ENCODE results near the gene KIZ.

The KIZ gene

DNA sequence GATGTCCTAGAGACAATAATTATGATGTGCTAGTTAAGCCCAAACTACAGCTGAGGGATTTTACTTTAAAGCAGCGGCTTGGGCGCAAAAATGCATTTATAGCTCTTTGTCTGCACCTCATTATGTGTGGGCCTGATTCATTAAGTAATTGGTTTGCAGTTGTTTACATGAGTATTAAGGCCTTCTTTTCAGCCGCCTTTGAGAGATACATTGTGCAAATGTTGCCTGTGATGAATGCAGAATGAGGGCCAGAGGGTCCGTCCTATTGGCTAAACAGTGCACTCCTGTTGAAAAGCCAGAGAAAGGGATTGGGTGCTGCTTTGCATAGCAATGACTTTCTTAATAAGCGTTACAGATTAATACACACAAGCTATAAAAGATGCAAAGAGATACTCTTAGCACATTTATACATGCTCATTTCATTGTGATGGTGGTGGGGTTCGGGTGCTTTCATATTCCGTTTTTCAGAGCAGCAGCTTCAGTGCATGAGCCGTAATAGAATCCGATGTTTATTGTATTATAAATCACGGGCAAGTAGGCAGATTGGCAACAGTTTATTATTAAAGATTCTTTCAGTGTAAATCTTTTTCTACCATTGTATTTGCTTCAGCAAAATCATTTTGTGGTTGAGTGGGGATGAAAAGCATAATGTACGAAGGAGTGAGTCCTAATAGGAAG lies 109.1 kb downstream of the KIZ start:
- H3K27me3 ChIP-seq (ENCODE audit: control insufficient read depth in 1 of 2, insufficient read depth in 2 of 2, low read length in 2 of 2): no peaks in the 10 kb centered on the region
- H3K9me3 ChIP-seq (ENCODE audit: control insufficient read depth in 1 of 2, low read length in 2 of 2): no peaks in the 10 kb centered on the region
- H3K4me3 ChIP-seq (ENCODE audit: low read depth in 1 of 2, low read length in 2 of 2): no peak overlapping the region
- peaks cover 4 to 23% of the 10 kb centered on the region in 2 donors for H3K36me3 ChIP-seq (ENCODE audit: control insufficient read depth in 1 of 2, insufficient read depth in 2 of 2, low read length in 2 of 2)
- no peaks in the 10 kb centered on the region for H3K4me1 ChIP-seq (ENCODE audit: control insufficient read depth in 1 of 2, insufficient read depth in 2 of 2, low read length in 2 of 2)
- H3K9ac ChIP-seq (ENCODE audit: low read depth in 1 of 2, low read length in 2 of 2): no peak overlapping the region
- no peak overlapping the region for H3K27ac ChIP-seq (ENCODE audit: low read depth, low read length)

DNA sequence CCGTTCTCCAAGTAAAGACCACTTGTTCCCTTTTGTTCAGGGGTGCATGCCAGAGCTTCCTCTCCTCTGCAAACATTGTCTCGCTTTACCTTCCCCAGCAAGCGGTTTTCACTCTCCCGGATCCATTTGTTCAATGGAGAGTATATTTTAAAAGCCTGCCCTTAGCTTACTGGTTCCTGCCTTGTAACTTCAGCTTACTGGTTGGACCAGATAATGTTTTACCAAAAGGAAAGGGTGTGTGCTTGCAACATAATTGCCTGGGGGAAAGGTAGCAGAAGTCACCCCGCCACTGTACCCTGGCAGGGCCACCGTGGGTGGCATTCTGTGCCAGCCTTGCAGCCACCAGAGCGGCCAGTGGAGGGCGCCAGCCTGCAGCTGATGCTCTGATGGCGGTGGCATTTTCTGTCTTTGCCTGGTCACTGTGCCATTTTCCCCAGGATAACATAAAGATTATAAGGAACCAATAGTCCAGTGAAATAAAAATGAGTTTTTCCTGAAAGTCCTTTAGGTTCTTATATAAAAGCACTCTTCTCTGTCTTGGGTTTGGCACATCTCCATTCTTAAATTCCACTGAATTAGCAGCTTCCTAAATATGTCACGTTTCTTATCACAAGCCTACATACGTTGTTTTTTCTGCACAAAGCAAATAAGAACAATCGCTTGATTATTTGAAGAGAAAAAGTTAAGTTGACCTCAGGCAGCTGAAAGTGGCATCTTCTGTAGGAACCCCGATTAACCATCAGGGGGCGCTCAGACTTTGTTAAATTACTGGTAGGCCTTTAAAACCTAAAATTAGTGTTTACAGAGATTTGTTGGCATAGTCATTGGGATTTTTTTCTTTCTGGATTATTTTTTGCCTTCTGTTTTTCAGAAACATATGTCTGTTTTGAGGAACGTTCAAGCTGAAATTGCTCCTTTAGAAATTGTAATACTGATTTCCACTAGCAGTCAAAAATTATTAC lies 109.9 kb downstream of the KIZ start:
- Histone ChIP-seq H3K27me3 (ENCODE audit: control insufficient read depth in 1 of 2, insufficient read depth in 2 of 2, low read length in 2 of 2) (no peaks in the 10 kb centered on the region), H3K27ac (ENCODE audit: low read depth, low read length) (no peak overlapping the region), H3K4me1 (ENCODE audit: control insufficient read depth in 1 of 2, insufficient read depth in 2 of 2, low read length in 2 of 2) (no peaks in the 10 kb centered on the region), H3K4me3 (ENCODE audit: low read depth in 1 of 2, low read length in 2 of 2) (no peak overlapping the region), H3K9ac (ENCODE audit: low read depth in 1 of 2, low read length in 2 of 2) (no peak overlapping the region), H3K9me3 (ENCODE audit: control insufficient read depth in 1 of 2, low read length in 2 of 2) (no peaks in the 10 kb centered on the region), H3K36me3 (ENCODE audit: control insufficient read depth in 1 of 2, insufficient read depth in 2 of 2, low read length in 2 of 2) (peaks cover 4 to 21% of the 10 kb centered on the region in 2 donors)

DNA sequence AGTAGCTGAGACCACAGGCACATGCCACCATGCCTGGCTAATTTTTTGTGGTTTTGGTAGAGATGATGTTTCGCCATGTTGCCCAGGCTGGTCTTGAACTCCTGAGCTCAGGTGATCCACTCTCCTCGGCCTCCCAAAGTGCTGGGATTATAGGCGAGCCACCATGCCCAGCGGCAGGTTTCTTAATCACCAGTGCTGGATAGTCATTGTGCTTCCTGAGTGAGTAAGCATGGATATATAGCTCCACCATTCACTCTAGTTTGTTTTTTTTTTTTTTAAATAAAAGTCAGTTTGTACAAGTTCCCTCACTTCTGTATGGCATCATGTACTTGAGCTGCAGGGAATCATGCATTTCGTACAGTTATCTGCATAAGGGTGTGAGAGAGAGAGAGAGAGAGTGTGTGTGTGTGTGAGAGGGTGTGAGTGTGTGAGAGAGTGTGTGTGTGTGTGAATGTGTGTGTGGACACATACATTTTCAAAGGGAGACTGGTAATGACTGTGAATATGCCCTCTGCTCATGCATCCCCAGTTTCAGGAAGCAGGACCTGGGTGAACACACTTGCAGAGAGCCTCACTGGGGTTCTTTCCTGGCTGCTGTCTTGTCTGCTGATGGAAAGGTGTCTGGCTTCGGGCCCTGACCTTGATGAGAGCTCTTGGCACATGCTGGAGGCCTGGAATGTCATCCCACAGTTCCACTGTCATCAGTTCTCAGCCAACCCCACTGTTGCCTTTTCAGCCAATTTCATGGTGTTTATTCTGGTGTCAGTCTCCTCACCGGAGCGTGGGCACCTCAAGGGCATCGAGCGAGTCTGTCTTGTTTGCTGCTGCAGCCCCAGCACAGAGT lies 112.3 kb downstream of the KIZ start:
- H3K4me1 ChIP-seq (ENCODE audit: control insufficient read depth in 1 of 2, insufficient read depth in 2 of 2, low read length in 2 of 2): no peaks in the 10 kb centered on the region
- no peaks in the 10 kb centered on the region for H3K27me3 ChIP-seq (ENCODE audit: control insufficient read depth in 1 of 2, insufficient read depth in 2 of 2, low read length in 2 of 2)
- H3K36me3 ChIP-seq (ENCODE audit: control insufficient read depth in 1 of 2, insufficient read depth in 2 of 2, low read length in 2 of 2): peaks cover 5 to 11% of the 10 kb centered on the region in 2 donors
- H3K4me3 ChIP-seq (ENCODE audit: low read depth in 1 of 2, low read length in 2 of 2): no peak overlapping the region
- H3K27ac ChIP-seq (ENCODE audit: low read depth, low read length): no peak overlapping the region
- H3K9me3 ChIP-seq (ENCODE audit: control insufficient read depth in 1 of 2, low read length in 2 of 2): no peaks in the 10 kb centered on the region
- no peak overlapping the region for H3K9ac ChIP-seq (ENCODE audit: low read depth in 1 of 2, low read length in 2 of 2)

DNA sequence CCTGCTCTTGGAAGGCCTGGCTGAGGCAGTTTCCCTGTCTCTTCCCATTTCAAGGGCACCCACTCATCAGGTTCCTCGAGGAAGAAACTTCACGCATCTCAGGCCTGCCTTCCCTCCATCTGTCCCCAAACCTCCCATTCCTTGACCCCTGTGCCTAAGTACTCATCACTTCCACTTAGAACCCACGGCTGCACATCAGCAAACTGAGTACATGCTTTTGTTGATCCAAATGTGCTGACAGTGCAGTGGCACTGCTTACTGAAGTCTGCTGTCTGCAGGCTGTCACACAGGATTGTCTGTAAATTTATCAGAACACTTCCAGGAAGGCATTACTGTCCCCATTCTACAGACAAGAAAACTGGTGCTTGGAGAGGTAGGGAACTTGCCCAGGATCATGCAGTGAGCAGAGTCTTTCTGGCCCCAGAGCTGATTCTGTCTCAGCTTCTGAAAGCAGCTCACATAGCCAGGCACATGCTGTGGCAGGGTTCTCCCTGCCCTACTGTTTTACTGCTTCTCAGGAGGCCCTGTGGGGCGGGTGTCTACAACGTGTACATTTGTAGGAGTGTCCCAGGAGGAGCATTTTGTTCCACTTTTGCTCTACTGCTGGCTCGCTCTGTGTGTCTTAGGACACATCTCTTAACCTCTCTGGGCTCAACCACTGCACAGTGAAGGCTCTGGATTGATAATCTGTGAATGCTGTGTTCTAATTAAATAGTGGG lies 113.1 kb downstream of the KIZ start:
- Histone ChIP-seq H3K4me3 (ENCODE audit: low read depth in 1 of 2, low read length in 2 of 2) (no peak overlapping the region), H3K27ac (ENCODE audit: low read depth, low read length) (no peak overlapping the region), H3K9me3 (ENCODE audit: control insufficient read depth in 1 of 2, low read length in 2 of 2) (no peaks in the 10 kb centered on the region)

DNA sequence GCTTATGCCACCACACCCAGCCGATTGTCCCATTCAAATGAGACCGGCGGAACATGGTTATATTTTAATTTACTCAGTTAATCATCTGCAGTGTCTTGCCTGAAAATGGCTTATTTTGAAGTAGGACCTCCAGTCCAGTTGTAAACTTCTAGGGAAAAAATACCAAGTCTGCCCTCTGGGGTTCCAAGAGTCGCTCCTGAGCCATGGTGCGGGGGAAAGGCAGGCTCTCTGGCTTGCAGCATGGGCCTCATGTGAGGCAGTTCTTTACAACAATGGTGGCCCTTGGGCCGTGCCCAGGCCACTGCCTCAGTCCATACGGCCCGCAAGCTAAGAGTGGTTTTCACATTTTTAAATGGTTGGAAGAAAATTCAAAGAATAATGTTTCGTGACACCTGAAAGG lies 114.5 kb downstream of the KIZ start:
- Histone ChIP-seq H3K27me3 (ENCODE audit: control insufficient read depth in 1 of 2, insufficient read depth in 2 of 2, low read length in 2 of 2) (no peaks in the 10 kb centered on the region), H3K27ac (ENCODE audit: low read depth, low read length) (no peak overlapping the region), H3K9me3 (ENCODE audit: control insufficient read depth in 1 of 2, low read length in 2 of 2) (no peaks in the 10 kb centered on the region), H3K4me3 (ENCODE audit: low read depth in 1 of 2, low read length in 2 of 2) (no peak overlapping the region), H3K4me1 (ENCODE audit: control insufficient read depth in 1 of 2, insufficient read depth in 2 of 2, low read length in 2 of 2) (no peaks in the 10 kb centered on the region), H3K9ac (ENCODE audit: low read depth in 1 of 2, low read length in 2 of 2) (no peak overlapping the region), H3K36me3 (ENCODE audit: control insufficient read depth in 1 of 2, insufficient read depth in 2 of 2, low read length in 2 of 2) (peaks cover 8 to 23% of the 10 kb centered on the region in 2 donors)

More for the DNA sequence above, 113.1 kb downstream of the KIZ start:
- Histone ChIP-seq H3K27me3 (ENCODE audit: control insufficient read depth in 1 of 2, insufficient read depth in 2 of 2, low read length in 2 of 2) (no peaks in the 10 kb centered on the region), H3K4me1 (ENCODE audit: control insufficient read depth in 1 of 2, insufficient read depth in 2 of 2, low read length in 2 of 2) (no peaks in the 10 kb centered on the region), H3K36me3 (ENCODE audit: control insufficient read depth in 1 of 2, insufficient read depth in 2 of 2, low read length in 2 of 2) (peaks cover 8 to 11% of the 10 kb centered on the region in 2 donors), H3K9ac (ENCODE audit: low read depth in 1 of 2, low read length in 2 of 2) (no peak overlapping the region)

DNA sequence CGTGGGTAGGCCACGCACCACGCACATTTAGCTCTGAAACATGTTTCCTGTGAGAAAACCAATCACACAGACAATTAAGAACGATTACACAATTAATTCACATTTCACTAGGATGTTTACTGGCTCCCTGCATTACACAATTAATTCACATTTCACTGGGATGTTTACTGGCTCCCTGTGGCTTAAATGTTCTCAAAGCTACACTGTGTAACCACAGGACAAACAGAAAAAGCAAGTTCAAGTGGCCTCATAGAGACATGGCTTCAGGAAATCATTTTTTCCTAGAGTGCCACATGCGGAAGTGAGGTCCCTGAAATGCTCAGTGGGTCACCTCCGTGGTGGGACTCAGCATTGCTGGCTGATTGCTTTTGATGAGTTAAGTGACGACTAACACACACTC lies 115.5 kb downstream of the KIZ start:
- H3K4me3 ChIP-seq (ENCODE audit: low read depth in 1 of 2, low read length in 2 of 2): no peak overlapping the region
- no peaks in the 10 kb centered on the region for H3K4me1 ChIP-seq (ENCODE audit: control insufficient read depth in 1 of 2, insufficient read depth in 2 of 2, low read length in 2 of 2)
- H3K9ac ChIP-seq (ENCODE audit: low read depth in 1 of 2, low read length in 2 of 2): no peak overlapping the region
- no peaks in the 10 kb centered on the region for H3K27me3 ChIP-seq (ENCODE audit: control insufficient read depth in 1 of 2, insufficient read depth in 2 of 2, low read length in 2 of 2)
- no peaks in the 10 kb centered on the region for H3K9me3 ChIP-seq (ENCODE audit: control insufficient read depth in 1 of 2, low read length in 2 of 2)
- H3K36me3 ChIP-seq (ENCODE audit: control insufficient read depth in 1 of 2, insufficient read depth in 2 of 2, low read length in 2 of 2): peaks cover 8 to 26% of the 10 kb centered on the region in 2 donors
- no peak overlapping the region for H3K27ac ChIP-seq (ENCODE audit: low read depth, low read length)

DNA sequence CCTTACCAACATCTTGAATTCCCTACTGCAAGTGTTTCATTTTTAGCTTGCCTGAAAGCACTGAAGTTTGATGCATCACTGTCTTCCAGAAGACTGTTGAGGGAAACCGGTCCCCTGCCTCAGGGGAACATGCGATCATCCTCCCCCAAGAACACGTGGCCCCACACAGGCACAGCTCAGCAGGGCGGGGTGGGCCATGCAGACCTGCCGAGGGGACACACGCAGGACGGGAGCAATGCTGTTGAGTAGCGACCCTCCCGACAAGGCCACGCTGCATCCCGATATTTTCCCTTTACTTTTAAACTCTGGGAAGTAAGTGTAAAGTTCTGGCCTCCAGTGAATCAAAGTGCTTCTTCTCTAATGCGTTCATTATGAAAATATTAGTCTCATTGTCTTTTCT lies 117.9 kb downstream of the KIZ start:
- Histone ChIP-seq H3K9ac (ENCODE audit: low read depth in 1 of 2, low read length in 2 of 2) (no peak overlapping the region), H3K4me1 (ENCODE audit: control insufficient read depth in 1 of 2, insufficient read depth in 2 of 2, low read length in 2 of 2) (no peaks in the 10 kb centered on the region), H3K36me3 (ENCODE audit: control insufficient read depth in 1 of 2, insufficient read depth in 2 of 2, low read length in 2 of 2) (peaks cover 6 to 22% of the 10 kb centered on the region in 2 donors), H3K27ac (ENCODE audit: low read depth, low read length) (no peak overlapping the region), H3K4me3 (ENCODE audit: low read depth in 1 of 2, low read length in 2 of 2) (no peak overlapping the region), H3K27me3 (ENCODE audit: control insufficient read depth in 1 of 2, insufficient read depth in 2 of 2, low read length in 2 of 2) (no peaks in the 10 kb centered on the region), H3K9me3 (ENCODE audit: control insufficient read depth in 1 of 2, low read length in 2 of 2) (no peaks in the 10 kb centered on the region)

DNA sequence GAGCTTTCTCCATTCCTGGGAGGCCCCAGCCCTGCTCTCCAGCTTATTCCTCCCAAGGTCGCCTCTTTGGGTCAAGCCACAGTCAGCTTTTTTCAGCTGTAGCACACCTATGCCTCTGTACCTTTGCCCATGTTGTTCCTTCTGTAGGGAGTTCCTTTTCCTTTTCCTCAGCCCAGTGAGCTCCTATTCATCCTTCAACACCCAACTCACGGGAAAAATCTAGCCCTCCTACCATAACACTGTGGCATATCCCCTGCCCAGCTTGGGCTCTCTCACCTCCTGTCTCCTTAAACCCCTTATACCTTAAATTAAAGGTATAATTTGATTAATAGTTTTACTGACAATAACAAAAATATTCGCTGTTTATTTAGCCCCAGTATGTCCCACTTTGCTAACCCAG lies 118.9 kb downstream of the KIZ start:
- Histone ChIP-seq H3K27me3 (ENCODE audit: control insufficient read depth in 1 of 2, insufficient read depth in 2 of 2, low read length in 2 of 2) (no peaks in the 10 kb centered on the region), H3K27ac (ENCODE audit: low read depth, low read length) (no peak overlapping the region), H3K36me3 (ENCODE audit: control insufficient read depth in 1 of 2, insufficient read depth in 2 of 2, low read length in 2 of 2) (peaks cover 4 to 18% of the 10 kb centered on the region in 2 donors), H3K4me3 (ENCODE audit: low read depth in 1 of 2, low read length in 2 of 2) (no peak overlapping the region), H3K9ac (ENCODE audit: low read depth in 1 of 2, low read length in 2 of 2) (no peak overlapping the region), H3K9me3 (ENCODE audit: control insufficient read depth in 1 of 2, low read length in 2 of 2) (no peaks in the 10 kb centered on the region), H3K4me1 (ENCODE audit: control insufficient read depth in 1 of 2, insufficient read depth in 2 of 2, low read length in 2 of 2) (no peaks in the 10 kb centered on the region)

DNA sequence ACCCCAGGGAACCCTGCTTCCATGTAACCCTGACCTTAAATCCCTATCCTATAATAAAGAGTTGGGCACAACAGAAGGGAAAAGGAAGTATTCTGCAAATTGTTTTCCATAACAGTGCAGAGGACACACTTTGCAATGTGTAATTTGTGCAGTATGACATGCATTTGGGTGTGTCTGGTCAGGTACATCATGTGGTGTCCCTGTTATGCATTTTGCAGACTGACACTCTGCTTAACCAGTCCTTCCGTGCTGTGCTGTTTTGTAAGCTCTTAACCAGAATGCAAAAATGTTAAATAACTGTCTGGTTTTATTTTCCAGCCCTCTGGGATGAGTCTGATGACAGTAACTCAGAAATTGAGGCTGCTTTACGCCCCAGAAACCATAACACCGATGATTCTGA lies 120.3 kb downstream of the KIZ start:
- H3K9me3 ChIP-seq (ENCODE audit: control insufficient read depth in 1 of 2, low read length in 2 of 2): no peaks in the 10 kb centered on the region
- no peak overlapping the region for H3K4me3 ChIP-seq (ENCODE audit: low read depth in 1 of 2, low read length in 2 of 2)
- H3K27ac ChIP-seq (ENCODE audit: low read depth, low read length): no peak overlapping the region
- no peaks in the 10 kb centered on the region for H3K27me3 ChIP-seq (ENCODE audit: control insufficient read depth in 1 of 2, insufficient read depth in 2 of 2, low read length in 2 of 2)
- H3K9ac ChIP-seq (ENCODE audit: low read depth in 1 of 2, low read length in 2 of 2): no peak overlapping the region
- no peaks in the 10 kb centered on the region for H3K4me1 ChIP-seq (ENCODE audit: control insufficient read depth in 1 of 2, insufficient read depth in 2 of 2, low read length in 2 of 2)
- H3K36me3 ChIP-seq (ENCODE audit: control insufficient read depth in 1 of 2, insufficient read depth in 2 of 2, low read length in 2 of 2): peaks cover 4 to 18% of the 10 kb centered on the region in 2 donors

Measured in duodenal mucosa (tissue), 2 donors.